H1 (cell line): ENCODE data around the gene PROZ.

ENCODE experiments used
- CBX5 ChIP-seq: fragments of 300-800, 300-1000 bp; sonication (generic); IDR thresholded peaks from 2 replicates; pipeline ENCODE4 v1.7.1; 2016; ENCODE audit warnings: antibody characterized with exemption, low read length, low read depth
- CEBPB ChIP-seq: IDR thresholded peaks from 2 replicates; pipeline ENCODE4 v1.6.1; 2012; ENCODE audit warnings: low read depth, low read length
- CTCF ChIP-seq, 3 experiments: IDR thresholded peaks; 1 replicate in 2 of 3; 2 replicates in 1 of 3; pipeline versions ENCODE4 v1.5.1 to v1.6.1; 2011; ENCODE audit warnings: low read length in 3 of 3, mild to moderate bottlenecking in 3 of 3, inconsistent platforms in 2 of 3, low read depth in 1 of 3, moderate library complexity in 1 of 3; ENCODE audit not compliant: insufficient read depth in 1 of 3; ENCODE audit errors: control extremely low read depth in 1 of 3
- EZH2 ChIP-seq: fragments of 200-600 bp; sonication (generic); IDR thresholded peaks from 2 replicates; pipeline ENCODE4 v1.7.1; 2012; ENCODE audit warnings: low read depth, mild to moderate bottlenecking, moderate library complexity, low read length, inconsistent platforms; ENCODE audit not compliant: severe bottlenecking
- FOSL1 ChIP-seq: IDR thresholded peaks from 2 replicates; pipeline ENCODE4 v1.6.1; 2011; ENCODE audit warnings: mild to moderate bottlenecking, low read depth, low read length, moderate library complexity; ENCODE audit not compliant: insufficient read depth
- JUND ChIP-seq: IDR thresholded peaks from 2 replicates; pipeline ENCODE4 v1.6.1; 2011; ENCODE audit warnings: mild to moderate bottlenecking, improper control_type of control experiment, low read length
- MAX ChIP-seq: IDR thresholded peaks from 2 replicates; pipeline ENCODE4 v1.6.1; 2012; ENCODE audit warnings: inconsistent platforms
- POLR2A ChIP-seq, 2 experiments: IDR thresholded peaks; 1 replicate in 1 of 2; 2 replicates in 1 of 2; pipeline ENCODE4 v1.6.1; 2011; ENCODE audit warnings: low read depth in 2 of 2, low read length in 2 of 2, mild to moderate bottlenecking in 2 of 2; ENCODE audit errors: control extremely low read depth in 1 of 2
- RFX5 ChIP-seq: IDR thresholded peaks from 2 replicates; pipeline ENCODE4 v1.6.1; 2011; ENCODE audit warnings: low read depth, low read length, improper control_type of control experiment, borderline replicate concordance
- RXRA ChIP-seq: IDR thresholded peaks from 2 replicates; pipeline ENCODE4 v1.6.1; 2011; ENCODE audit warnings: low read depth, mild to moderate bottlenecking, low read length, moderate library complexity; ENCODE audit not compliant: insufficient read depth
- SIN3A ChIP-seq, 2 experiments: IDR thresholded peaks in 1 of 2; conservative IDR thresholded peaks in 1 of 2; 2 replicates each; pipeline ENCODE4 v1.6.1; 2011 to 2012; ENCODE audit warnings: low read length in 2 of 2, improper control_type of control experiment in 1 of 2, low read depth in 1 of 2, mild to moderate bottlenecking in 1 of 2
- SIX5 ChIP-seq: IDR thresholded peaks from 2 replicates; pipeline ENCODE4 v1.6.1; 2011; ENCODE audit warnings: mild to moderate bottlenecking, low read depth, low read length
- SRF ChIP-seq: IDR thresholded peaks from 2 replicates; pipeline ENCODE4 v1.6.1; 2011; ENCODE audit warnings: mild to moderate bottlenecking, low read depth, low read length, moderate library complexity
- TCF12 ChIP-seq: IDR thresholded peaks from 2 replicates; pipeline ENCODE4 v1.6.1; 2011; ENCODE audit warnings: low read depth, mild to moderate bottlenecking, low read length

DNA sequence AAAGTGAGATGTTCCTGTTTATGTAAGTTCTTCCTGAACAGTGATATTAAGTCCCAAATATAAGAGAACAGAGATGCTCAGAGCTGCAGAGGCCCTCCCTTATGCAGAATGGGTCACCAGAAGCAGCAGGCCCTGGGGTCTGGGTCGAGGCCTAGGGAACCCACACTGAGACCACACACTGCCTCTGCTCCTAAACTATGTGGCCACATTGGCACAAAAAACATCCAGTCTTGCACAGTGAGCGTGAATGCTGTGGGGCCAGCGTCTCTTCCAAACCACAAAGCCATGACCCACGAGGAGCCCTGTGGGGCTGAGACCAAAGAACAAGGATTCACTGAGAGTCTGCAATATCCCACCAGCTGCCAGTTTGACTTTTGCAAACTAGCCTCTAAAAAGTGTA, 23.6 kb downstream of the PROZ start:
- TF ChIP-seq EZH2 (no peak), RFX5 (no peak), SIN3A (conservative IDR thresholded peaks at IDR 0.05 in 1 of 2, IDR thresholded peaks at IDR 0.05 in 1 of 2; ENCODE audit: low read depth in 1 of 2, low read length in 2 of 2) (no peak), RXRA (no peak), MAX (no peak), CTCF (IDR thresholded peaks at IDR 0.05; ENCODE audit: control extremely low read depth in 1 of 3, insufficient read depth in 1 of 3, low read depth in 1 of 3, low read length in 3 of 3) (no peak), SRF (no peak), CEBPB (no peak), TCF12 (no peak), POLR2A (IDR thresholded peaks at IDR 0.05; ENCODE audit: control extremely low read depth in 1 of 2, low read depth in 2 of 2, low read length in 2 of 2) (no peak), CBX5 (no peak), SIX5 (no peak), JUND (no peak), FOSL1 (no peak)
